HG03342 (cell line): Measurements from ENCODE around the gene TMEM131L.
"Not testable (repeated sequence)": the region's sequence is repeated elsewhere in the genome, so short reads cannot be mapped to it uniquely, and the experiment has no call there.

ENCODE experiments used
- ATAC-seq: cut with Tn5 transposase; IDR thresholded peaks from one replicate; pipeline ENCODE4 v1.9.1; 2021; ENCODE audit warnings: mild to moderate bottlenecking, moderate library complexity; ENCODE audit not compliant: unreplicated experiment

Gene TMEM131L

DNA sequence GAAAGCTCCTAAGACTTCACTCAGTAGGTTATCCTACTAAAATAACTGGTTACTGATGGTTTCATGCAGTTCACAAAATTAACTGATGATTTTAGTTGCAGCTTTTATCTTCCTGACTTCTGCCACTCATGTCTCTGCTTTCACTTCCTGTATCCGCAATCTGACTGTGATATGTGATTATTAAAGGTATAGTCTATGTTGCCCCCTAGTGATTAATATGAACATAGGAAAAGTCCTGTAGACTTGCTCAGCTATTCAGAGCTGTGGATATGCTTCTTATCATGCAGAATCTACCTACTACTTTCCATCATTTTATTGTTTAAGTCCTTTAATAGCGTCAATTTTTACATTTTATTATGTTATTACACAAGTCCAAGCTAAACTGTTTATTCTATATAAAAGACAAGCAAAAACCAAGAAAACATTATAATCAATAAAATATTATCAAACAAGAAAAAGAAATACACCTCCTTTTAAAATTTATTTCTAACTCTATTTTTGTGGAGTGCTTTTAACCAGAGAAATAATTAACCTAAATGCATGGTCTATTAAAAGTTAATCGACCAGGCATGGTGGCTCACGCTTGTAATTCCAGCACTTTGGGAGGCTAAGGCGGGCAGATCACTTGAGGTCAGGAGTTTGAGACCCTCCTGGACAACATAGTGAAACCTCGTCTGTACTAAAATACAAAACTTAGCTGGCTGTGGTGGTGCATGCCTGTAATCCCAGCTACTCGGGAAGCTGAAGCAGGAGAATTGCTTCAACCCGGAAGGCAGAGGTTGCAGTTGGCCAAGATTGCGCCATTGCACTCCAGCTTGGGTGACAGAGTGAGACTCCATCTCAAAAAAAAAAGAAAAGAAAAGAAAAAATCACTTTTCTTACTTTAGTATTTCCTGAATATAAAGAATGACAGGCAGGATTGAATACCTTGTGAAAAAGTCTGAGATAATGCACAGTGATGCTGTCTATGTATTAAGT, 177.5 kb downstream of the TMEM131L start:
- ATAC-seq = peak; percentile 96

DNA sequence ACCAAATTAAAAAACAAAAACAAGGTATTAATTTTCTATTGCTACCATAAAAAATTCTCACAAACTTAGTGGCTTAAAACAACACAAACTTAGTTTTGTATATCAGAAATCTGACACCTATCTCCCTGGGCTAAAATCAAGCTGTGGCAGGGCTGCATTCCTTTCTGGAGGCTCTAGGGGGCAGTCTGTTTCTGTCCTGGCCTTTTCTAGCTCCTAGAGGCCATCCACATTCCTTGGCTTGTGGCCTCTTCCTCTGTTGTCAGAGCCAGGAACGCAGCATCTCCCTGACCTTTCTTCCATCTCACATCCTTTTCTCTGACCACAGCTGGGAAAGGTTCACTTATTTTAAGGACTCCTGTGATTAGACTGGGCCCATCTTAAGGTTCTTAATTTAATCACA, 179.0 kb downstream of the TMEM131L start:
- ATAC-seq = no peak

DNA sequence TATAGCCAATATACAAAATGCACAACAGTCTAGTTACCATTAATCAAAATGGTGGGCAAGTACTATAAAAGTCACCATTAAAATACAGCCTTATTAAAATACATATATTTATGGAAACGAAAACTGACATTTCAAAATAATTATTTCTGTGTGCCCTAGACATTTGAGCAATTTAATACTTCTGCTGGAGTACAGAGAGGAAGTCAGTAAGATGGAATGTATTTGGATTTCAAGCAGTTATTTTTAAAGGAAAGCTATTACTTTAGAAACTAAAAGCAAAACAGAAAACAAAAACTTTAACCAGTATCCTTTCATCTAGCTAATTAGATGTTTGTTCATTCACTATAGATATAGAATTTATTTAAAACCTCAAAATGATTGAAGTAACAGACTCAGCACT, 180.1 kb downstream of the TMEM131L start:
- no peak for ATAC-seq

DNA sequence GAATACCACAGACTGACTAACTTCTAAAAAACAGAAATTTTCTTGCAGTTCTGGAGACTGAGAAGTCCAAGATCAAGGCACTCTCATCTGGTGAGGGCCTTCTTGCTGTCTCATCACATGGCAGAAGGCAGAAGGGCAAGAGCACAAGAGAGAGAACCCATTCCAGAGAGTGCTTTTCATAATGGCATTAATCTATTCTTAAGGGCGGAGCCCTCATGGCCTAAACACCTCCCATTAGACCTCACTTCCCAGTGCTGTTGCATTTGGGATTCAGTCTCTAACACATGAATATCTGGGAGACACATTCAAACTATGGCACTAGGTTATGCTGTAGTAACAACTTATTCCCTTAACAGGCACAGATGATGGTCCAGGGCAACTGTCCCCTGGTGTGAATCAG, 180.8 kb downstream of the TMEM131L start:
- ATAC-seq = no peak

DNA sequence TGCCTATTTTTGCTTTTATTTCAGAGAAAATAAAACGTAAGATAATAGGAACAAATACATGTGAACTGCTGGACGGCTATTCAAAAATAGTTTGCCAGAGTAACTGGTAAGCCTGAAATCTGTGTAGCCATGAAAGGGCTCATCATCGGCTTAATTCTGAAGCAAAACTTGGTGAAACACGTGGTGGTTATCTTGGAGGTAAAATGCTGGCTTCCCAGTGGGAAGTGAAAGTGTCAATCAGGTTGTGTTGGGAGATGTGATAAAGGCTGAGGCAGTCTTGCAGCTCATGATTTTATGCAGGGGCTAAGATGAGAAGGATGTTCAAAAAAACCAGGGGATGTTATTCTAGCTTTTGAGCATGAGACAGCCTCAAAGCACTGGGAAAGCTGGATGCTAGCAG, 181.8 kb downstream of the TMEM131L start:
- ATAC-seq = no peak

DNA sequence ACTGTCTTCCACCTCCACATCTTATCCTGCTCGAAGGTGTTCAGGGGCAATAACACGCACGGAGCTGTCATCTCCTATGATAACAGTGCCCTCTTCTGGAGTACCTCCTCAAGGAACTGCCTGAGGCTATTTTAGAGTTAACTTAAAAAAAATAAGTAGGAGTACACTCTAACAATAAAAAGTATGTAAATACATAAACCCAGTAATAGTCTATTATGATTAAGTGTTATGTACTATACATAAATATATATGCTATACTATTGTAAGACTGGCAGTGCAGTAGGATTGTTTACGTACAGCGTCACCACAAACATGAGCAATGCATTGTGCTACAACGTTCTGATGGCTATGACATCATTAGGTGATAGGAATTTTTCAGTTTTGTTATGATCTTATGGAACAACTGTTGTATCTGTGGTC, 183.4 kb downstream of the TMEM131L start:
- no peak for ATAC-seq

DNA sequence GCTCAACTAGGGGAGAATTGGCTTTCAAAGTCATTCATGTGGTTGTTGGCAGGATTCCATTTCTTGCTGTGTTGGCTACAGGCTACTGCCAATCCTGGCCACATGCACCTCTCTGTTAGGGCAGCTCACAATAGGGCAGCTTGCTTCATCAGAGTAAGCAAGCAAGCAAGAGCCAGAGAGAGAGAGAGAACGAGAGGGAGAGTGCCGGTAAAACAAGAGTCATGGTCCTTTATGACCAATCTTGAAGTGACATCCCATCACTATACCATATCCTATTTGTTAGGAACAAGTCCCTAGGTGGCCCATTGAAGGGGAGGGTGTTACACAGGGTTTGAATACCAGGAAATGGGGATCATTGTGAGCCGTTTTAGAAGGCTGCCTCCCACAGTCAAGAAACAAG, 185.0 kb downstream of the TMEM131L start:
- no peak for ATAC-seq

DNA sequence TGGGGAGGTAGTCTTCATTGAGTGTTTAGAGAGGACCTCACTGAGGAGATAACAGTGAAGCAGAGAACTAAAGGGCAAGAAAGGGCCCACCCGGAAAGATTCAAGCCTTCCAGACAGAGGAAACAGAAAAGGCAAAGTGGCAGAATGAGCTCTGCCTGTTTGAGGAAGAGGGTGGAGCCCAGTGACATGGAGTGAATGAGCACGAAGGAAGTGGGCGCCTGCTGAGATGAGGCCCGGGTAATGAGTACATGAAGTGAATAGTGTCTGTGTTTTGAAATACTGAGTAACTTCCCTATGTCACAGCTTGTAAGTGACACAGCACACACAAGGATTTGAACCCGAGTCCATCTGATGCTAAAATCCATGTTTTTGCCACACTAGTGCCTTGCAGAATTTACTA, 185.4 kb downstream of the TMEM131L start:
- no peak for ATAC-seq

DNA sequence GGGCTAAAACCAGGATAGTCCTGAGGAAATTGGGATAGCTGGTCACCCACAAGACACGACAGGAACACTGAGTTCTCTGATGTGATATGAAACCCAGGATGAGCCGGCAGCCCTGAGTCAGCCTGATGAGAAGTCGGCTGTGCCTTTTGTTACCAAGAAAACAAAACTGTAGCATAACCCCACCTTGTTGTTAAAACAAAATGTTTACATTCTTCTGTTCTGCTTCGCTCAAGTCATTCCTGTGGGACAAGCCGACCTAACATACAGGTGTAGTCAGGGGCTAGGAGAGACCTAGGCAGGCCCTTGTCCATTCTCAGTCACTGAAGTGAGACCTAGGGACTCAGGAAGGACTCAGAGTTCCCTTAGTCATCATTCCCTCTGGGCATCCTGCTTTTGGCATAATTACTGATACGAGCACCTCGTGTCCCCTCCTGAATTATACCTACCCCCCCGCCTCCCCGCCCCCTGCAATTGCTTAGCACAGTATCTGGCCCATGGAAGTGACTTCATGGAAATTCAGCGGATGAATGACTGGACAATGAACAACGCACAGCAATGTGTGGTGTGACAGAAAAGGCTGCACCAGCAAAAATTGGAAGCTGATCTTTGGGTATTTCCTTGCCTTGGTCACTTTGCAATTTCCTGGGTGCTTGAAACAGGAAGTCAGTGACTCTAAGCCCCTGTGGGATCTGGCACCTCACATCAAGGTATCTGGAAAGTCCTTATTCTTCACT, 186.1 kb downstream of the TMEM131L start:
- no peak for ATAC-seq

DNA sequence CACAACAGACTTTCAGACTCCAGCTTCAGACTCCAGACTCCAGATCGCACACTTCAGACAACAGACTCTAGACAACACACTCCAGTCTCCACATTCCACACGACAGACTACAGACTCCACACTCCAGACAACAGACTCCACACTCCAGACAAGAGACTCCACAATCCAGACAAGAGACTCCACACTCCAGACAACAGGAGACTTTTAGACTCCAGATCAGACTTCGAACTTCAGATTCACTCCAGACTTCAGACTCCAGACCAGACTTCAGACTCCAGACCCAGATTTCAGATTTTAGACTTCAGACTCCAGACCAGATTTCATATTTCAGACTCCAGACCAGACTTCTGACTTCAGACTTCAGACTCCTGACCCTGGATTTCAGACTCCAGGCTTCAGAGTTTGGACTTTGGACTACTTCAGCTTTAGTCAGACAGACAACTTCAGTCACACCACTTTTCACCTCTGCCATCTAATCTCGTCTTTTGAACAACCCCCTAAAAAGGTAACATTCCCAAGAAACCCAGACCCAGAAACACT, 188.9 kb downstream of the TMEM131L start:
- no peak for ATAC-seq

DNA sequence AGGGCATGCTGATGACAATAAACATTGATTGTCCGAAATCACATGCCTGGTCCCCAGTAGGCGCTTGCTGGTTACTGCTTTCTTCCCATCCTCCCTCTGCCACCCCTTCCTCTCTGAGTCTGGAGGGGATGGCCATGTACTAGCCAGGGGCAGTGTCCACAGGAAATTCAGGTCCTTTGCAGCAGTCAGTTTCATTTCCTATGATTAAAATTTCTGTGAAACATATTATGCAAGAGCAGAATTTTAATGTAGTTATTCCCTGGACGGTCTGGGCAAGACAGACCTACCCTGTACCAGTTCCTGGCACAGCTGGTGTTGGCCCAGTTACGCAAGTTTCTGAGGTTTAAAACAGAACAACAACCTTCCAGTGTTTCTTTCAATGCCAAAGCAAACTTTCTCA, 189.8 kb downstream of the TMEM131L start:
- no peak for ATAC-seq

DNA sequence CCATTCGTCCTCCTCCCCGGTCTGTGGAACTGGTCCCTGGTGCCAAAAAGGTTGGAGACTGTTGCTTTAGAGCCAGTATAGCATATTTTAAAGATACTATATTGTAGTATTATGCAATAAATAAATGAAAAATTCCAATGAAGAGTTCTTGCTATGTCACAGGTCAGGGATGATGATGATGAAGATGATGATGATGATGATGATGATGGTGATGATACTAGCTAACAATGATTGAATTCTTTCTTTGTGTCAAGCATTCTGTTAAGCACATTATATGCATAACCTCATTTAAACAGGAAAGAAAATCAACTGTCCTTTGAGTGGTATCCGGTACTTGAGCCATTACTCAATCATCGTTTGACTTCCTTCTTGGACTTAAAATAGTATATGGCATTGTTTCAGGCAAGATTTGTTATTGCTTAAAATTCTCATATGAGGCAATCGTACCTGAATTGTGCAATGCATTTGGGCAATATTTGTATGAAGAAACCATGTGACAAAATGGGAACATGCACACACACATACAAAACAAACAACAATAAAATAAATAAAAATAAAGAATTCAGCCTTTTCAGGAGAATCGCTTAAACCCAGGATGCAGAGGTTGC, 195.2 kb downstream of the TMEM131L start:
- no peak for ATAC-seq

DNA sequence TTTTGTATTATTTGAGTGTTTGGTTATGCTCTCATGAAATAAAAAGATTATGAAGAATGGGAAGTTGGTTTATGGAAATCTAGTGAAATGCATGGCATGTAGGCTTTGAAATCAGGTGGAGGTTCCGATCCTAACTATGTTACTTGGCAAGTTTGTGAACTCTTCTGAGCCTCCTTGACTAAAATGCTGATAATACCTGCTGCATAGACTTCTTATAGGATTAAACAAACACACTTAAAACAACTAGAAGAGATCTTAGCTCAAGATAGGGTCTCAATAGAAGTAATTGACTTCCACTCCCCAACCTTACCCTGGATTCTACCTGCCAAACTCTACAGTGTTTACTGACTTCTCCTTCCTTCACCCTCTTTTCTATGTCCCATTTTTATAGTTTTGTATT, 195.7 kb downstream of the TMEM131L start:
- ATAC-seq = no peak

DNA sequence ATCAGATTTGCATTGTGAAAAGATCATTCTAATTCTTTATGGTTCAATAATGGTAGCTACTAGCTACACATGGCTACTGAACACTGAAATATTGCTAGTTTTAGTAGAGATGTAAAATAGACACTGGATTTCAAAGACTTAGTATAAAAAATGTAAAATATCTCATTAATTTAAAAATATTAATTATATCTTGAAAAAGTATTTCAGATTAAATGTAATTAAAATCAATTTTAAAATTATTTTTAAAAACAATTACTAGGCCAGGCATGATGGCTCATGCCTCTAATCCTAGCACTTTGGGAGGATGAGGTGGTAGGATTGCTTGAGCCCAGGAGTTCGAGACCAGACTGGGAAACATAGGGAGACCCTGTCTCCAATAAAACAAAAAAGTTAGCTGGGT, 197.5 kb downstream of the TMEM131L start:
- ATAC-seq = no peak

DNA sequence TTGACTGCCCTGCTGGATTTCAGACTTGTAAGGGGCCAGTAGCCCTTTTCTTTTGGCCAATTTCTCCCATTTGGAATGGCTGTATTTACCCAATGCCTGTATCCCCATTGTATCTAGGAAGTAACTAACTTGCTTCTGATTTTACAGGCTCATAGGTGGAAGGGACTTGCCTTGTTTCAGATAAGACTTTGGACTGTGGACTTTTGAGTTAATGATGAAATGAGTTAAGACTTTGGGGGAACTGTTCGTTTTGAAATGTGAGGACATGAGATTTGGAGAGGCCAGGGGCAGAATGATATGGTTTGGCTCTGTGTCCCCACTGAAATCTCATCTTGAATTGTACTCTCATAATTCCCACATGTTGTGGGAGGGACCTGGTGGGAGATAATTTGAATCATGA, 200.3 kb downstream of the TMEM131L start:
- not testable (repeated sequence) for ATAC-seq

DNA sequence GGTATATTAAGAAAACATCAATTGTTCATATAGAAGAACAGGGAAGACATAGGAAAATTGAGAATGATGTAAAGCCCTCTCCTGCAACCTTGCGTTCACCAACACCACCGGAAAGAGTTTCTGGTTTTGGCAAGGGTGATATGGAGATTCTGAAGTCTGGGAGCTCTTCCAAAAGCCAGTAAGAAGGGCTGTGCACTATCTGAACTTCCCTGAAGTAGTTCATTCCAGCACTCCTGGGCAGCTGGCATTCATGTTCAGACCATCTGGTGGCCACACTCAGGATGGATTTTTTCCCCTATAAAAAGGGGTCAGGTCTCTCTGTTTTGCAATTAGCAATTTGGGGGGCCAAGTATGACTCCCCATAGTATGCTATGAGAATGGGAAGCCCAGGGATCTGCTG, 202.5 kb downstream of the TMEM131L start:
- ATAC-seq = no peak

DNA sequence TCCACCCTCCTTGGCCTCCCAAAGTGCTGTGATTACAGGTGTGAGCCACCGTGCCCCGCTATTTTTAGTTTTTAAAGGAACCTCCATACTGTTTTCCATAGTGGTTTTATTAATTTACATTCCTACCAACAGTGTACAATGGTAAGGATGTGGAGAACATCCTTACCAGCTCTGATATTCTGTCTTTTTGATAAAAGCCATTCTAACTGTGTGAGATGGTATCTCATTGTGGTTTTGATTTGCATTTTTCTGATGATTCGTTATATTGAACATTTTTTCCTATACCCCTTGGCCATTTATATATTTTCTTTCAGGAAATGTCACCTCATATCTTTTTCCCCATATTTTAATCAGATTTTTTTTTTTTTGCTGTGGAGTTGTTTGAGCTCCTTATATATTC, 203.7 kb downstream of the TMEM131L start:
- ATAC-seq = no peak

DNA sequence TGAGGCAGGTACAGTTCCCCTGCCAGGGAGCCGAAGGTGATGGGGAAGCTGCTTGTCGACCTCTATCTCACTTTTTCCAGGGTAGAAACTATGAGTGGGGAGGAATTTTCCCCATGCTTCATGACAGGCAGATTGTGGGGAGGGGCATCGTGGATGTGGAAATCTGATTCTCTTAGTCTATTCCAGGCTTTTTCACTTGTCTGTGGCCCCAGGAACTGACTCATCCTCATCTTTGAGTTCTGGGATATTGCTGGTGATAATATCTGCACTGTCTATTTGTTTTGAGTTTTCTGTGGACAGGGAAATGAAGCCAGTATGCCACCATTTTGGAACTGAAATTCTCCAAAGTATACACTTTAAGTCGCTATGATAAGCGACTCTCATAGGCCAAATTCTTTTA, 210.3 kb downstream of the TMEM131L start:
- ATAC-seq = no peak

DNA sequence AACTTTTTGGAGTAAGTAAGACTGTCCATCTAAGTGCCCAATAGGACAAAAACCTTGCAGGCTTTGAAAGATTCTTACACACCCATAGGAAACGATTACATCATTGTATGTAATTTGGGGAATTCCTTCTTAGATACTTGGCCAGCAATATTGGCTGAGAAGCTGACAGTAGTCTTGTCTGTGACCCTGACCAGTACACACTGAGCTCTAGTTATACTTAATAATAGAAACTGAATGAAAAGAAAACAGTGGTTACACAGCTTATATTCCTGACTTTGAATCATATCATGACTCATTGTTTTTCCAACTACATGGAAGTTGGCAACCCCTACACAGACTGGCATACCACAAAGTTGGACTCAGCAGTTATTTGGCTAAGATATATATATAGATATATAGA, 210.8 kb downstream of the TMEM131L start:
- no peak for ATAC-seq

DNA sequence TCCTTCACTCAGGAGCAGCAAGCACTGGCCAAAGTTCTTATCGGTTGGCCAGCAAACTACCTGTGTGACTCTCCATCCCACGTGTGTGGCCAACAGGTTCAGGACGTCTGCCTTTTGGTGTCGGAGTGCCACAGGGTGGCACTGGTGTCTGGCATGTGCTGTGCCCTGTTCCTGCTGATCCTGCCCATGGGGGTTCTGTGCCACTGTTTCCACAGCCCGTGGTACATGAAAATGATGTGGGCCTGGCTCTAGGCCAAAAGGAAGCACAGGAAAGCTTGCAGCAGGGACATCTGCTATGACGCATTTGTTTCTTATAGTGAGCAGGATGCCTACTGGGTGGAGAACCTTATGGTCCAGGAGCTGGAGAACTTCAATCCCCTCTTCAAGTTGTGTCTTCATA, 213.3 kb downstream of the TMEM131L start:
- ATAC-seq = no peak

DNA sequence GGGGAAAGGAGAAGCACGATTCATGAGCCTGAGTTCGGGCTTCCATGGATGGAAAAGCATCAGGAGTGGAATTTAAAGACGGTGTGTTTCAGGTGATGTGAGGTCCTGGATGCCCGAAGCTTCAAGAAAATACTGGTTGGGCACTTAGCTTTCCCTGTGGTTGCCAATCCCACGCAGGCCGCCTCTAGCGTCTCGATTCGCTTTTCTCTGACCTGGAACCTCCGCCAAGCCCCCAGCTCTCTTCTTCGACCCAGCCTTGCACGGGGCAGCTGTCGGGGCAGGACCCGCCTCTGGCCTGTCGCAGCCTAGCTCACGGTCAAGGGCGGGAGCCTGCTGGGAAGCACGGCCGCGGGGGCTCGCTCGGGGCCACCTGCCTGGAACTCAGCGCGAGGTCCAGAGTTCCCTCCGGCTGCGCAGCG, 217.6 kb downstream of the TMEM131L start:
- ATAC-seq = no peak
